Hematopoietic multipotent progenitor cell treated with erythropoietin and hydrocortisone succinate and interleukin-3 and kit ligand, for 4 days (in vitro differentiated cells): ENCODE measurements around the gene SLX4IP.
A peak's percentile ranks its signal among the peaks of the same experiment; 100 is the strongest.
"Not testable (repeated sequence)": the region's sequence is repeated elsewhere in the genome, so short reads cannot be mapped to it uniquely, and the experiment has no call there.

Experiments used
- DNase-seq: peaks from one replicate; pipeline ENCODE4 v3.0.0-alpha.2; 2015

The SLX4IP gene

GRCh38 chr20:10580700-10581099, 145.6 kb downstream of the SLX4IP start:
- DNase-seq: no peak

GRCh38 chr20:10581823-10582222, 146.7 kb downstream of the SLX4IP start:
- DNase-seq: no peak

GRCh38 chr20:10584371-10584770, 149.3 kb downstream of the SLX4IP start:
- no peak for DNase-seq

GRCh38 chr20:10585308-10585707, 150.2 kb downstream of the SLX4IP start:
- no peak for DNase-seq

GRCh38 chr20:10586296-10586695, 151.2 kb downstream of the SLX4IP start:
- DNase-seq: no peak

GRCh38 chr20:10590446-10590845, 155.3 kb downstream of the SLX4IP start:
- DNase-seq: not testable (repeated sequence)

GRCh38 chr20:10590950-10591671, 156.0 kb downstream of the SLX4IP start:
- no peak for DNase-seq

- no peak for DNase-seq
Measured at GRCh38 chr20:10591946-10592521, 156.9 kb downstream of the SLX4IP start.

- no peak for DNase-seq
Measured at GRCh38 chr20:10594296-10594868, 159.3 kb downstream of the SLX4IP start.

- DNase-seq: no peak
Measured at GRCh38 chr20:10595266-10595665, 160.2 kb downstream of the SLX4IP start.

- peak; percentile 31 for DNase-seq
Measured at GRCh38 chr20:10595985-10596384, 160.9 kb downstream of the SLX4IP start.

- DNase-seq: peak; percentile 5
Measured at GRCh38 chr20:10596710-10597121, 161.6 kb downstream of the SLX4IP start.

- DNase-seq: no peak
Measured at GRCh38 chr20:10597637-10598036, 162.5 kb downstream of the SLX4IP start.

GRCh38 chr20:10602221-10602871, 167.2 kb downstream of the SLX4IP start:
- DNase-seq: no peak

- peak; percentile 38 for DNase-seq
Measured at GRCh38 chr20:10603378-10603777, 168.3 kb downstream of the SLX4IP start.

- no peak for DNase-seq
Measured at GRCh38 chr20:10603971-10604864, 169.1 kb downstream of the SLX4IP start.

- no peak for DNase-seq
Measured at GRCh38 chr20:10604865-10605440, 169.8 kb downstream of the SLX4IP start.

- no peak for DNase-seq
Measured at GRCh38 chr20:10605547-10606195, 170.6 kb downstream of the SLX4IP start.

- DNase-seq: no peak
Measured at GRCh38 chr20:10609276-10609675, 174.2 kb downstream of the SLX4IP start.

GRCh38 chr20:10609770-10610169, 174.7 kb downstream of the SLX4IP start:
- DNase-seq: no peak

- DNase-seq: peak; percentile 38
Measured at GRCh38 chr20:10610251-10610650, 175.1 kb downstream of the SLX4IP start.

GRCh38 chr20:10611357-10611756, 176.3 kb downstream of the SLX4IP start:
- DNase-seq: peak; percentile 47
